ENCODE data around the gene NR2F1.

Gene NR2F1

GRCh38 chr5:93604644-93605515, 21.9 kb downstream of the NR2F1 start:
- no peak for DNase-seq

GRCh38 chr5:93606382-93606752, 23.3 kb downstream of the NR2F1 start:
- DNase-seq: no peak

- DNase-seq: peak; percentile 17
These were observed 24.6 kb downstream of the NR2F1 start for GRCh38 chr5:93607367-93608258.

- DNase-seq: no peak
These were observed 25.8 kb downstream of the NR2F1 start for GRCh38 chr5:93608855-93609254.

- DNase-seq: no peak
These were observed 26.7 kb downstream of the NR2F1 start for GRCh38 chr5:93609762-93610161.

- no peak for DNase-seq
These were observed 27.7 kb downstream of the NR2F1 start for GRCh38 chr5:93610581-93611272.

GRCh38 chr5:93611273-93611975, 28.4 kb downstream of the NR2F1 start:
- DNase-seq: no peak

GRCh38 chr5:93611976-93612854, 29.2 kb downstream of the NR2F1 start:
- DNase-seq: no peak

GRCh38 chr5:93612855-93613243, 29.8 kb downstream of the NR2F1 start:
- no peak for DNase-seq

GRCh38 chr5:93616538-93617174, 33.6 kb downstream of the NR2F1 start:
- DNase-seq: no peak

- peak; percentile 56 for DNase-seq
These were observed 37.7 kb downstream of the NR2F1 start for GRCh38 chr5:93620487-93621326.

GRCh38 chr5:93621327-93621798, 38.3 kb downstream of the NR2F1 start:
- DNase-seq: peak; percentile 18

GRCh38 chr5:93622240-93622885, 39.3 kb downstream of the NR2F1 start:
- DNase-seq: peak; percentile 18

GRCh38 chr5:93623153-93623552, 40.1 kb downstream of the NR2F1 start:
- DNase-seq: no peak

- no peak for DNase-seq
These were observed 43.8 kb downstream of the NR2F1 start for GRCh38 chr5:93626801-93627200.

- no peak for DNase-seq
These were observed 49.3 kb downstream of the NR2F1 start for GRCh38 chr5:93632327-93632726.

- DNase-seq: no peak
These were observed 53.0 kb downstream of the NR2F1 start for GRCh38 chr5:93635991-93636390.

- DNase-seq: no peak
These were observed 53.8 kb downstream of the NR2F1 start for GRCh38 chr5:93636837-93637236.

- no peak for DNase-seq
These were observed 54.7 kb downstream of the NR2F1 start for GRCh38 chr5:93637697-93638096.

All from CD4-positive, alpha-beta T cell treated with Interleukin-6 for 4 hours (primary cell).